SK-N-MC (cell line): Measurements from ENCODE around the gene RBM28.

ENCODE experiments used
- EZH2 ChIP-seq: fragments of 200-600 bp; sonication (generic); IDR thresholded peaks from one replicate; pipeline ENCODE4 v1.6.1; 2017; ENCODE audit warnings: antibody characterized with exemption
- FOXP2 ChIP-seq: optimal IDR thresholded peaks from 2 replicates; pipeline ENCODE3; 2011; ENCODE audit warnings: mild to moderate bottlenecking, moderate library complexity; ENCODE audit not compliant: insufficient read depth; ENCODE audit errors: extremely low read length, control extremely low read depth
- POLR2AphosphoS5 ChIP-seq: IDR thresholded peaks from 2 replicates; pipeline ENCODE4 v1.6.1; 2012; ENCODE audit warnings: mild to moderate bottlenecking, low read depth, low read length, borderline replicate concordance

DNA sequence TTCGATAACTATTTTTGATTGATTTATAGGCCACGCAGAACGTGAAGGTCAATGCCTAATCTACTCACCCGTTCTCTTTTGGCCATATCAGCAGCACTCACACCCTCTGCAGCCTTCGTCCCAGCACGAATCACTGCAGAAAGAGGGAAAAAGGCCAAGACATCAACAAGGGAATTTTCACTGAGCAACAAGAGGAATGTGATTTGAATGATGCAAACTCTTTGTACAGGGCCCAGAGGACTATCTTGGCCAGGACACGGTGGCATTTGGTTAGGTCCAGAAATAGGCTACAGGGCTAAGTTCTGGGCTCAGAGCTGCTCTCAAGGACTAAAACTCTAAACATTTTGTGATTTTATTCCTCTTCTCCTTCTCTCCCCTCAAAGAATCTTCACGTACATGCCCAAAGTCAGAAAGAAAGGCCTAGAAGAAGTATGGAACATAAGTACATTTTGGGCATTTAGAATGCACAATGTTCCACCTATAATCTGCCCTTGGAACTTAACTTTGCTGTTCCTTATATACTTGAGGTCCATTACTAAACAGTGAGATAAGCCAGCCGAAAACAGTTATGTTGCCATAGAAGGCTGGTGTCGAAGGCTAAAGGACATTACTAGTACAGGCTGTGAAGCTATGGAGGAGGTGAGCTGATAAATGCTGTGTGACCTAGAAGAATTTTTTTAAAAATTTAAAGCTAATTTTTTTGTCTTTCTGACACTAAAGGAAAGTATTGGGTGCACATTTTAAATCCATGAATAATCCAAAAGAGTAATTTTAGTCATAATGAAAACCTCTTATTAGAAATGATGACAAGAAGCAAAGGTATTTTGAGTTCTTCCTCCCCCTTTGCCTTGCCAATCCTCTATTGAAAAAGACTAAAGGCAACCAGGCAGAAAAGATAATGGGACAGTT is 20.0 kb downstream of the RBM28 start:
- TF ChIP-seq EZH2 (no peak), POLR2AphosphoS5 (no peak), FOXP2 (no peak)
